GM18508 (cell line): Measurements from ENCODE around the gene TRIM7.
"Not testable (repeated sequence)": the region's sequence is repeated elsewhere in the genome, so short reads cannot be mapped to it uniquely, and the experiment has no call there.

Source experiments
- ATAC-seq: cut with Tn5 transposase; IDR thresholded peaks from one replicate; pipeline ENCODE4 v1.9.1; 2021; ENCODE audit warnings: moderate number of reproducible peaks; ENCODE audit not compliant: insufficient read depth, unreplicated experiment

Gene TRIM7

DNA sequence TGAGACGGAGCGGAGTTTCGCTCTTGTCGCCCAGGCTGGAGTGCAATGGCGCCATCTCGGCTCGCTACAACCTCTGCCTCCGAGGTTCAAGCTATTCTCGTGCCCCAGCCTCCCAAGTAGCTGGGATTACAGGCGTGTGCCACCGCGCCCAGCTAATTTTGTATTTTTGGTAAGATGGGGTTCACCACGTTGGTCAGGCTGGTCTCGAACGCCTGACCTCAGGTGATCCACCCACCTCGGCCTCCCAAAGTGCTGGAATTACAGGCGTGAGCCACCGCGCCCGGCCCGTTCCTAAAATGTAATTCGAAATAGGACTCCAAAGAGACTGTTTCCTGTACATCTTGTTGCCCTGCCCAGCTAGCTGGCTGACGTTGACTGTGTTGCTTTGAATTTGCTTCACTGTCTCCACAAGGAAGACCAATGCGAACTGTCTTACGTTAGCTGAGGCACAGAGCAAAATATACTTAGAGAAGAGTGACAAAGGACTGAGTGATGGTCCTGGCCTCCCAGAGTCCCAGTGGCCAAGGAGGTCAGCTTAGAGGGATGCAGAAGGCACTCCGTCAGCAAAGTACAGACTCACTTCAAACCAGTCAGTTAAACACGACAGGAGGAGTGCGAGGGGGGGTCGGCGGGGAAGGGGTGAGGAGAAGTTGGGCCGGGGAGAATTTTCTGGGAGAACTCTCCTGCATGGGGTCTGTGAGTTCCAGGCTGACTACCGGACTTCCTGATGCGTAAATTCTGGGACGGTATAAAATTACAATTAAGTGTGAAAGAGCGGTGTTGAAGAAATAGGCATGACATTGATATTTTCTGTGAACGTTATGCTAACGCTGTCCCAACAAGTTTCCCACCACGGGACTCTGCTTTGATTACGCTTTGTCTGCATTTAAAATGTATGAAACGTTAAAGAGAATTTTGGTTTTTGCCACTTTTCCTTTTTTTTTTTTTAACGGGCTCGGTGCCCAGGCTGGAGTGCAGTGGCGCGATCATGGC lies 11.3 kb upstream of the TRIM7 start:
- no peak for ATAC-seq

DNA sequence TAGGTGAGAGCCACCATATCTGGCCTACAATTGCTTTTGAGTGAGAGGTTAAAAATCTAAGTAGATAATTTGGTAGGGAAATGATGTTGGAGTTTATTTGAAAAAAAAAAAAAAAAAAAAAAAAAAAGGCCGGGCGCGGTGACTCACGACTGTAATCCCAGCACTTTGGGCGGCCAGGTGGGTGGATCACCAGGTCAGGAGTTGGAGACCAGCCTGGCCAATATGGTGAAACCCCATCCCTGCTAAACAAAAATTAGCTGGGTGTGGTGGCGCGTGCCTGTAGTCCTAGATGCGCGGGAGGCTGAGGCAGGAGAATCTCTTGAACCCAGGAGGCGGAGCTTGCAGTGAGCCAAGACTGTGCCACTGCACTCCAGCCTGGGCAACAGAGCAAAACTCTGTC lies 9.3 kb upstream of the TRIM7 start:
- ATAC-seq: not testable (repeated sequence)

DNA sequence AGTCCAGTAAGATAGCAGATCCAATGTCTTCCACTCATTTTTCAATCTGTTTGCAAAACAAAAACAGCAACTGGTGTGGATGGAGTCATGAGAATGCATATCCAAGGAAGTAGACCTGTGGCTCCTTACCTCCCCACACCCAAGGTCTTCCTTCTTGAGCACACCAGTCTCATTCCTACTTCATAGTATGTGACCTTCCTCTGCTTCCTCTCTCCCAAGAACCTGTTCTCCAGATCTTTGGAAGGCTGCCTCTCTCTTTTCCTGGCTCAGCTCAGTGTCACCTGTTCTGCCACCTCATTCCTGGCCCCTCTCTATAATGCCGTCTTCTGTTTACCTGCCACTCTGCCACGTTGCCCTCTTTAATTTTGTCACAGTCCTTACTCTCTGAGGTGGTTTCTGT lies 7.9 kb upstream of the TRIM7 start:
- ATAC-seq: no peak

DNA sequence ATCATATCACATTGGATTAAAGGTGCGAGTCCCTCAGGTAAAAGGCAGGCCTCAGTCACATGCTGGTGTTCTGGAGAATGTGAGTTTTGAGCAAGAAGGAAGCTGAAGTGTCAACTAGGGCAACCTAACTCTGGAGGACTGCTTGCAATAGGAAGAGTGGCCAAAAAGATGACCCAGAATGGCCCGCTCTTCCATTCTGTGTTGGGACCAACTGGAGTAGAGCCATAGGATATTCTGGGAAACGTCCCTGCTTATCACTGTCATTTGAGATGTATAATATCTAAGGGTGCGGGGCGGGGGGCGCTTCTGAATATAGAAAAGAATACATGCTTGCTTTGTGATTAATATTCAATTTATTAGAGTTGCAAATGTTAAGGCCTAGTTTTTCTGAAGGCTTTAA lies 7.1 kb upstream of the TRIM7 start:
- ATAC-seq: no peak

DNA sequence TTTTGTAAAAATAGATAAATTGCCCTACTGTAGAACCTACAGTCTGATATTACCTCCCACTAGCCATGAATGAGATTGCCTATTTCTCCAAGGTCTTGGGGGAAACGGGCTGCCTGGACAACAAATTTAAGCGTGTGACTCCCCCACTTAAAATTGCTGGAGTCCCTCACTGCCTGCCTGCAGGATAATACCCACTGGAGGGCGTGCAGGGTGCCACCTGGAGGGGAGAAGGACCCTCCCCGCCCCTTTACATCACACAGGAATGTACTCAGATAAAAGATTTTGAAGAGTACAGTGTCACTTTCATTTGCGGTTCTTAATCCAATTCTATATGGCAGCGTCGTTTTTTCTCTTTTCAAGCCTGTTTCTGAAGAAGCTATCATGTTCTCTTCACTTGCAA lies 6.2 kb upstream of the TRIM7 start:
- ATAC-seq: no peak

DNA sequence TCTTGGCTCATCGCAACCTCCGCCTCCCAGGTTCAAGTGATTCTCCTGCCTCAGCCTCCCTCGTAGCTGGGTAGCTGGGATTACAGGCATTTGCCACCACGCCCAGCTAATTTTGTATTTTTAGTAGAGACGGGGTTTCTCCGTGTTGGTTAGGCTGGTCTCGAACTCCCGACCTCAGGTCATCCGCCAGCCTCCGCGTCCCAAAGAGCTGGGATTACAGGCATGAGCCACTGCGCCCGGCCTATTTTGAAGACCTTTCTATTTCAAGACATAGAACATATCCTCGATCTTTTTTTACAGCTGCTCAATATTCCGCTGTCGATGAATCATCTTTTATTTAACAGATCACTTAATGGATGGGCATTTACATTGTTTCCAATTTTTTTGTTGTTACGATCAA lies 5.7 kb upstream of the TRIM7 start:
- ATAC-seq: not testable (repeated sequence)

DNA sequence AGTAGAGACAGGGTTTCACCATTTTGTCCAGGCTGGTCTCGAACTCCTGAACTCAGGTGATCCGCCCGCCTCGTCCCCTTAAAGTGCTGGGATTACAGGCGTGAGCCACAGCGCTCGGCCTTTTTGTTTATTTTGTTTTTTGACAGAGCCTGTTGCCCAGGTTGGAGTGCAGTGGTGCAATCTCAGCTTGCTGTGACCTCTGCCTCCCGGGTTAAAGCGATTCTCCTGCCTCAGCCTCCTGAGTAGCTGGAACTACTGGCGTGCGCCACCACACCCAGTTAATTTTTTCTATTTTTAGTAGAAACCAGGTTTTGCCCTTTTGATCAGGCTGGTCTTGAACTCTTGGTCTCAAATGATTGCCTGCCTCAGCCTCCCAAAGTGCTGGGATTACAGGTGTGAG lies 5.2 kb upstream of the TRIM7 start:
- not testable (repeated sequence) for ATAC-seq

DNA sequence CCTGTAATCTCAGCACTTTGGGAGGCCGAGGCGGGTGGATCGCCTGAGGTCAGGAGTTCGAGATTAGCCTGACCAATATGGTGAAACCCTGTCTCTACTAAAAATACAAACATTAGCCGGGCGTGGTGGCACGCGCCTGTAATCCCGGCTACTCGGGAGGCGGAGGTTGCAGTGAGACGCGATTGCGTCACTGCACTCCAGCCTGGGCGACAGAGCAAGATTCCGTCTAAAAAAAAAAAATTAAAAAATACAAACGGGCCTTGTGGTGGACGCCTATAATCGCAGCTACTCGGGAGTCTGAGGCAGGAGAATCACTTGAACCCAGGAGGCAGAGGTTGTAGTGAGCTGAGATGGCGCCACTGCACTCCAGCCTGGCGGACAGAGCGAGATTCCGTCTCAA lies 4.0 kb upstream of the TRIM7 start:
- ATAC-seq: not testable (repeated sequence)

DNA sequence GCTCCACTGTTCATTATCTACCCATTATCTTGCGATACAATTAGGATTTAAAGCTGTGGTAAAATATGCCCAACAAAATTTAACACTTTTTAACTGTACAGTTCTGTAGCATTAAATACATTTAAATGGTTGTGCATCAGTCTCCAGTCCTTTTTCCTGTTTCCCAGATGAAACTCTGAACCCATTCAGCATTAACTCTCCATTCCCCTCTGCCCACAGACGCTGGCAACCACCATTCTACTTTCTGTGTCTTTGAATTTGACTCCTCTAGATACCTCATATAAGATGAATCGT lies 2.9 kb upstream of the TRIM7 start:
- no peak for ATAC-seq

DNA sequence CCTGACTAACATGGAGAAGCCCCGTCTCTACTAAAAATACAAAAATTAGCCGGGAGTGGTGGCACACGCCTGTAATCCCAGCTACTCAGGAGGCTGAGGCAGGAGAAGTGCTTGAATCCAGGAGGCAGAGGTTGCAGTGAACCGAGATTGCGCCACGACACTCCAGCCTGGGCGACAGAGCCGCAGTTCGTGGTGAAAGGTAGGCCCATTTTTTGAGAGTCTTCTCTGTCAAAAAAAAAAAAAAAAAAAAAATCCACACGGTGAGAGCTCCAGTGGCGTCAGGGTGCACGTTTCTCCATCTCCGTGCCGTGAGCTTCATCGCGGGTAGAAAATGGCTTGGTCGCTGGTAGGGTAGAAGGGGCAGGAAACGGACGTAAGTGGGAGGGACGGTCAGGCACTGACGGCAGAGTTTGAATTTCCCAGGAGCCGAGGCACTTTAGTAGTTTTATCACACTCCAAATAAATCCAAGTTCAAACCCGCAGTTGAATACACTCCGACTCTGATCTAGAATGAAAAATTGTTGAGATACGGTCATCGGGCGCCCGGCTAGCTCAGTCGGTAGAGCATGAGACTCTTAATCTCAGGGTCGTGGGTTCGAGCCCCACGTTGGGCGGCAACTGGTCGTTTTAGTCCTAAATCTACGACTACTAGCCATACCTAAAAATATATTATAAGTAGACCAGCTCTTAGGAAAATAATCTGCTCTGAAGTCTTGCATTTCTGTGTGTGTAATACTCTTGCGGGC lies 2.4 kb upstream of the TRIM7 start:
- no peak for ATAC-seq

DNA sequence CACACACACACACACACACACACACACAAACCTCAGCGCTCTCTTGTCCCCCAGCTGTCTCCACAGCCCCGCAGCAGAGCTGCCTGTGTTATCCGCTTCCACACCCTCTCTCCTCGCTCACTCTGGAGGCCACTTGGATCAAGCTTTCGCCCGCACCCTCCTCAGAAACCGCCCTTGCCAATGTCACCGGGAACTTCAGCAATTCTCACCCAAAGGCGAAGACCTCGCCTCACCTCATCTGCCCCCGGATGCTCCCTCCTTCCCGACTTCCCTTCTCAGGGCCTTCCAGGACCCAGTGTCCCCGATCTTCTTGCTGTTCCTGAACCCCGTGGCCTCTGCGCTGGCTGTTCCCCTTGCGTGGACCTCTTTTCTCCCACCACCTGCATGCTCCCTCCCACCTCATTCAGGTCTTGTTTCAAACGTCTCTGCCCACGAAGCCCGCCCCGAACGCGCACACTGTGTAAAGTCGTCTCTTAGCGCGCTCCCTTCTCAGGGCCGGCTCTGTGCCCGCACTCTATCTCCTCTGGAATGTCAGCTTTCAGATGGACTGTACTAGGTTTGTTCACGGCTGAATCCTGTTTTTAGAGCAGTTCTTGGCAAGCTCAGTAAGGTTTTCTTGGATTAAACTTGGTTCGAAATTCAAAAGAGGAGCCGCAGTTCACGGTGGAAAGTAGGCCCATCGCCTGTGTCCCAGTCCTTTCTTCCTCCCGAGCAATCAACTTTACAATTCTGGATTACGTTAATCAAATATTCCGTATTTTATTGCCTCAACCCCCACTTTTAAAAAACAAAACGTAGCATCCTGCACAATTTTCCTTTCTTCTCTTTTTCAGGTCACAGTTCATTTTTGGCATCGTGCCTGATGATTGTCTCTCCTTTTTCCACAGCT lies 1.0 kb upstream of the TRIM7 start:
- ATAC-seq: no peak

DNA sequence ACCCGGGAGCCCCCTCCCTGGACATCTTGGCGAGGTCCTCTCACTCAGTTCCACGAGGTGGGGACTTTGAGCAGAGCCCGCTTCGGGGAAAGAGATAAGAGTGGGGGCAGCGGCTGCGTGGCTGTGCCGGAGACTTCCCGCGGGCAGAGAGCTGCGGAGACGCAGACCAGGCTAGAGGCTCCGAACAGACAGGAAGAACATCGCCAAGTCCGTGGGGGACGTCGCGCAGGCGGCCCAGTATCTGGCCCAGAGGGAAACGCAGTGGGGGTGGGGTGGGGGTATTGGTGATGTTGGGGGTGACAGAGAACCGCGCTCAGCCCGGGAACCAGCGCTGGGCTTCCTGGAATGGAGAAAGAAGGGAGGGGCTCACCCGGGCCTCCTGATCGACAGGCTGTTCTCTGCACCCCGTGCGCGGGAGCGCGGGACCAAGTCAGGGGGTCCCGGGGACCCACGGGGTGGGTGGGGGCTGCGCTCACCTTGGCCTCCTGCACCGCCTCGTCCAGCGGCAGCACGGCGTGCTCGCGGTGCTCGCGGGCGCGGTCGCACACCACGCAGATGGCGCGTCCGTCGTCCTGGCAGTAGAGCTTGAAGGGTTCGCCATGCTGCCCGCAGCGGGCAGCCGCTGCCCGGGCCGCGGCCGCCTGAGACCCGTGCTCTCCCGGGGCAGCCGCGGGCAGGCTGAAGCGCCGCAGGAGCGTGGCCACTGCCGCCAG lies 727 bp downstream of the TRIM7 start:
- ATAC-seq: no peak

DNA sequence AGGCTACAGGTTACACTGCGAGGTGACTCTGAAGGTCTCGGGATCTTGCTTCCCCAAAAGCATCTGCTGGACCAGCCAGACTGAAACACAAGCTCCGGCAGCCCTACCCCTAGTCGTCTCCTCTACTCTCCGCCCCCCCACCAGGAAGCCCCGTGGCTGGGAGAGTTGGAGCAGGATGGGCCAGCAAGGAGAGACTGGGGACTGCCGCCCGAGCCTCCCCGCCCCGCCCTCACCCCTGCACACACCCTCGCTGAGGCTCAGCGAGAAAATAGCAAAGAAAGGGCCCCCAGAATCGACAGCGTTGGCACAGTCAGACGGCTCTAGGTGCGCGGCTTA lies 1.3 kb downstream of the TRIM7 start:
- no peak for ATAC-seq

DNA sequence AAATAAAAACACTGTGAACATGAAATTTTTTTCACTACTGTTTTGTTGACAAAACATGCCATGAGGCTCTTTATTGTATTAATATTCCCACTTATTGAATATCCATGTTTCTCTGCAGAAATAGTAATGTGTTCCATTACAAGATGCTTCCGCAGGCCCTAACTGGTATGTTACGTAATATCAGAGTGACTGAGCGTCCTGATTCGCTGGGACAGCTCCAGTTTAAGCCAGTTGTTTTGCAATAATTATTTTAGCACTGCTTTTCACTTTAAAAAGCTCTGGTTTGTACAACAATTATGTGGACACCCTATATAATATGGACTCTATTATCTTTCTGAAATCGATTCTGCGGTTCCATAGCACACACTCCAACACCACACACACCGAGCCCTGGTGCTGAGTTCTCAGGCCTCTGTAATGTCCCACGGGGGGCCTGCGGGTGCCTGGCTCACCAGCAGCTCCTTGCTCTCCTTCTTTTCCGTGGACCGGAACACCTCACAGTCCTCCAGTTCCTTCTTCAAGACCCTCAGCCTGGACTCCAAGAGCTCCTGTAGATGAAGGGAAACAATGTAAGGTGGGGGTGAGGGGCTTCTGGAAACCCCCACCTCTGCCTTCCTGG lies 1.8 kb downstream of the TRIM7 start:
- no peak for ATAC-seq

DNA sequence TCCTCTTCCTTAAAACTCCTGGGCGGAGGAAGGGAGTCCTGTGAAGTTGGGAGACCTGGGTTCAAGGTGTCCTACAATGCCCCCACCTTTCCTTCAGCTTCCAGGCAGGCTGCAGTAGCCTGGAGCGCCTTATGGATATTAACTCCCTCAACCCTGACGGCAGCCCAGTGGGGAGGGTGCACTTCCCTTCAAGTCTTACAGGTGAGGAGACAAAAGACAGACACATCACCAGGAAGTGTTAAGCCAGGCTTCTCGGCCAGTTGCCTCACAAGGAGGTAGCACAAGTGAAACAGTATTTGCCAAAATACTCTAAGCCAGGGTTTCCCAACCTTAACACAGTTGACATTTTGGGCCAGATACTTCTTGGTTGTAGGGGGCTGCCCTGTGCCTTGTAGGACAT lies 4.2 kb downstream of the TRIM7 start:
- ATAC-seq: no peak

DNA sequence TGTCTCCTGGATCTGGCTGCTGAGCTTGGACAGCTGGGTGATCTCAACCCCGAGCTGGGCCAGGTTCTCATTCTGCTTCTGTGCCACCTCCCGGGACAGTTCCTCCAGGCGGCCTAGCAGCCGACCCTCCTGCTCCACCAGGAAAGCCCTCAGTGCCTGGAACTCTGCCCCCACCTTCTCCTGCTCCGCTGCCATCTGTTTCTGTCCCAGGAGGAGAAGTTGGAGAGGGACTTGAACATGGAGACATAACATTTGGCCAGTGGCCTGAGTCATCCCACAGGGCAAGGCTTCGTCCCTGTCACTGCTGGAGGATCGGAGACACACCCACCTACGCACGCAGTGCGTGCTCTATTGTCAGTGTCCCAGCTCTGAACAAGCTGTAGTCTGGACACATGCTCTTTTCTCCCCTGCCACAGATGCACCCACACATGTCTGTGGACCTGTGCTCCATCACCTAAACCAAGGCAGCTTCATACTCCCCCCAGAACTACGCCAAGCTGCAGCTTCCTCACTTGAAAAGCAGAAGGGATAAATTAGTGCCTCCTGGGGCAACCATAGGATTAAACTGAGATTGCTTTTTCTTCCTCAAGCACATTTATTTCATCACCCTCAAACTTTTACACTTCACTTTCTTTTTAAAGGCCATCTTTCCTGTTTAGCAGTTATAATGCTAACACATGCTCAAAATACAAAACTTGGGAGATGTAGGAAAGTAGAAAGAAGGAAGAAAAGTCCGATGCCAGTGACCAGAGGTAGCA lies 4.9 kb downstream of the TRIM7 start:
- ATAC-seq: no peak

DNA sequence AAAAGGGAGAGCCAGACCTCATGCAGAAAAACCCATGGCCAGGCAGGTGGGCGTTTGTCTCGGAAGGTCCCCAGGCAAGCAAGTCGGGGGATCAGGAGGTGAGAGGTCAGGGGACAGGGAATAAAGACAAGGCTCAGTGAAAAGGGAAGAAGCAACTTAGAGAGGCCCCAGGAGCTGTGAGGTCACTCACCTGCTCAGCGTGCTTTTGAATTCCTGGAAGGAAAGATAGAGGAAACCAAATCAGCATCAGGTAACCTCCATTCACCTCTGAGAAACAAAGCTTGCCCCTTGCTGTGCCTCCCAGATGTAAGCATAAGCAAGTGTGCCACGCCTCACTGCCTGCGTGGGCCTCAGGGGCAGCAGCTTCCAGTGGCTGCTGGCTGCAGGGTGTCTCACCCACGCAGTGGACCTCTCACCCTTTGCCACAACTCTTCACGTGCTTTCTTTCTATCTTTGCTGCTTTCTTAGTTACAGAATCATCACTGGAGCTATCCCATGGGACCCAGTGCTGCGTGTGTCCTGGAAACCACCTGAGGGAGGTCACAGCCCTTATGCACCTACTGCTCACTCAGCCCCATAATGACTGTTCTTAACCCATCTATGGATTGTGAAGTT lies 6.0 kb downstream of the TRIM7 start:
- ATAC-seq: peak; percentile 48

DNA sequence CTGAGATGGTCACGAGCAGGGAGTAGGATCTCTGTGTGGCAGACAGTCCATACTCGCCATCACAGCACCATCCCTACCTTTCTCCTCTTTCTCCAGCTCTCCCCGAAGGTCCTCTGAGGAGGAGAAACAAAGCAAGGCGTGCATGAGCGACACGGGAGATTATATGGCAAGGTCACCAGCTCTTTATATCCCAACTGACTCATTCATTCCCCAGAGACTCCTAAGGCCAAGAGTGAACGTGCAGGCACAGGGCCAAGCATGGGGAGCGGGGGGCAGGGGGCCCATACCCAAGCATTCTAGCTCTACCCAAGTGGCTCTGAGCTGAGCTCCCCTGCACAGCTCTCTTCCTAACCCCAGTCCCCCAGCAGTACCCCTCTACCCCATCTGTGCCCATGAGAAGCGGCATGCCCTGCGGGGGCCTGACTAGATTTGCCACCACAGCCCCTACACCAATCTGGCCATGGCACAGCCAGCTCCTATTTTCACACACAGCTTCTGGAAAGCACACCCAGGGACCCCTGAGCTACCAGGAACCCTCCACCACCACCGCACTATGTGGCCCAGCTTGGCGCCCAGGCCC lies 6.8 kb downstream of the TRIM7 start:
- ATAC-seq: no peak
